Renal pelvis (tissue), 4 donors: ENCODE measurements around the gene APOBEC3G. TPM values are rescaled to one million over a fixed set of nuclear protein-coding genes. Genes with fewer than 3 reads are reported as not detected.
A peak's percentile ranks its signal among the peaks of the same experiment; 100 is the strongest.

Experiments used
- DNase-seq: peaks from one replicate; pipeline ENCODE4 v3.0.0-alpha.2; 2013
- polyA plus RNA-seq, 3 donors: library from polyadenylated mRNA; unstranded; fragments of 120-200 nt; gene quantifications; one replicate each; pipeline ENCODE4 v1.2.1, GENCODE V29; 2013; ENCODE audit not compliant: insufficient read length in 3 of 3

Gene APOBEC3G
- polyA plus RNA-seq, 3 donors: 6.5 to 11.4 (median 7.6) TPM

DNA sequence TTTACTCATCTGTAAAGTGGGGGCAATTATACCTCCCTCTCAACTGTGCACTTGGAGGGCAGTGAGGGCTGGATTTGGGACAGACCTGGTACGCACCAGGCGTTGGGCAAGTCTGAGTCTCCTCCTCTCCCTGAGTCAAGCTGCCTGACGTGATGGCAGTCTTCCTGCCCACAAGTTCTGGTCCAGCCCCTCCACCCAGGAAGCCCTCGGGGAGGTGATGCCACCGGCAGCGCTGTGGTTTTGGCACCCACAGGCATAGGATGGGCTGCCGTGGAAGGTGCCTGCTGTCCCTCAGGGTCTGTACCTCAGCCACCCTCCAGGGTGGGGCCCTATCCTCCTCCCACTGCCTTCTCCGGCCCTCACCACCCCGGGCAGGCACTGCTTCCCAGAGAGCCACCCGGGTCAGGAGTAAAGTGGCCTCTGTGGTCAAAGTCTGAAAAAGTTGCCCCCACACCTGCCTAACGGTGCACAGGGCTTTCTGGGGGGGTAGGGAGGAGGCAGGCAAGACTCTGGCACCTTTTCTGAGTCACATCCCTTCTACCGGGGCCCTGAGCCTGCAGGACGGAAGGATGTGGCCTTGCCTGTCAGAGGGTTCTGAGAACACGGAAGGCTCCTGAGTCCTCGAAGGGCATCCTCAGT lies 13.5 kb downstream of the APOBEC3G start:
- DNase-seq: no peak

DNA sequence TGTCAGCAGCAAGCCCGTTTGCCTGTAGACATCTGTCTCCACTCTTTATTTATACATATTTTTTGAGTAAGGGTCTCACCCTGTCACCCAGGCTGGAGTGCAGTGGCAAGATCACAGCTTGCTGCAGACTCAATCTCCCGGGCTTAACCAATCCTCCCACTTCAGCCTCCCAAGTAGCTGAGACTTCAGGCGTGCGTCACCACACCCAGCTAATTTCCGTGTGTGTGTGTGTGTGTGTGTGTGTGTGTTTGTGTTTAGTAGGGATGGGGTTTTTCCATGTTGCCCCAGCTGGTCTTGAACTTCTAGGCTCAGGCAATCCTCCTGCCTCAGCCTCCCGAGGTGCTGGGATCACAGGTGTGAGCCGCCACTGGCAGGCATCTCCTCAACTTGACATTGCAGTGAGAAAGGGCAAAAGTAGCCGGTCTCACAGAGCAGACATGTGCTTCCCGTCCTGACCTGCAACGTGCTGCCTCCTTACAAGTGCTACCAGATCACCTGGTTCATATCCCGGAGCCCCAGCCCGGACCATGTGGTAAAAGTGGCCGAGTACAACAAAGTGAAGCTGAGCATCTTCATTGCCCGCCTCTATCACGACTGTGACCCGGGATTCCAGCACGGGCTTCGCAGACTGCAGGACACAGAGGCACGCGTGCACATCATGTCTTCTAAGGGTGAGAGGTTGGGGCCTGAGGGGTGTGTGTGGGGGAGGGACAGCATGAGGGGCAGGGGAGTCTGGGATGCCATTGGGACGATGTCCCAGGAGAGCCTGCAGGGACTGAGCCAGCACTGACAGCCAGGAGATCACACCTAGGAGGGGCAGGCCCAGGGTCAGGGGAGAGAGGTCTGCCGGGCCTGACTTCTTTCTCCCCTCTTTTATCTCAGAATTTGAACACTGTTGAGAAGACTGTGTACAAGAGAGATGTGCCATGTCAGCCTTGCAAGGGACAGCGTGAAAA lies 14.3 kb downstream of the APOBEC3G start:
- DNase-seq: no peak

DNA sequence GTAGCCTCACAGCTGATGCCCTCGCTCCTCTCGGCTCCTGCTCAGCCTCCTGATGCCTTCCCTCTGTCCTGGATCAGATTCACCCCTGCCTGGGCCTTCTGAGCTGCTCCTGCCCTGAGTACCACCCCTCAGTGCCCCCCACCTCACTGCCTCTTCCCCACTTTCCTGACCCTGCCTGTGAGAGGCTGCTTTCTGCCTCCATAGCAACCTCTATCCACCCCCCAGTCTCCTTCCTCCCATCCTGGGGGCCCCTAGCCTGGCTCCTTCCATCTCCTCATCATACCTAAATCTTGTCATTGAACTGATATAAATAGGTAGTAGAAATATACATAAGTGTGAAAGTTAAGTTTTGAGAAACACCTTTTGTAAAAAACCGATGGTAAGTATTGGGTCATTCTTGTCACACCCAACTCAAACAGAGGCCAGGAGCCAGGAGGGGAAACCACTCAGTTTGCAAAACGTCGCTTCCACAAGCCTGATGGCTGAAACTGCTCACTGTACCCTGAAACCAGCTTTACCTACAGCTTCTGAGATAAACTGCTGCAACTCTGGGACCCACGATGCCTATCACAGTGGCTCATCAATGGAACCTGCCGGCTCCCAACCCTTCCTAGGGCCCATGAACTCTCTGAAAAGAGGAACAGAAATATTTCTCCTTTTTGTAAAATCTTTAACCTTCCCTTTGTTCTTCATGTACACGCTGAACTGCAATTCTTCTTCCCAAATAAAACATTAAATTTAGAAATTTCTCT lies 15.2 kb downstream of the APOBEC3G start:
- no peak for DNase-seq

DNA sequence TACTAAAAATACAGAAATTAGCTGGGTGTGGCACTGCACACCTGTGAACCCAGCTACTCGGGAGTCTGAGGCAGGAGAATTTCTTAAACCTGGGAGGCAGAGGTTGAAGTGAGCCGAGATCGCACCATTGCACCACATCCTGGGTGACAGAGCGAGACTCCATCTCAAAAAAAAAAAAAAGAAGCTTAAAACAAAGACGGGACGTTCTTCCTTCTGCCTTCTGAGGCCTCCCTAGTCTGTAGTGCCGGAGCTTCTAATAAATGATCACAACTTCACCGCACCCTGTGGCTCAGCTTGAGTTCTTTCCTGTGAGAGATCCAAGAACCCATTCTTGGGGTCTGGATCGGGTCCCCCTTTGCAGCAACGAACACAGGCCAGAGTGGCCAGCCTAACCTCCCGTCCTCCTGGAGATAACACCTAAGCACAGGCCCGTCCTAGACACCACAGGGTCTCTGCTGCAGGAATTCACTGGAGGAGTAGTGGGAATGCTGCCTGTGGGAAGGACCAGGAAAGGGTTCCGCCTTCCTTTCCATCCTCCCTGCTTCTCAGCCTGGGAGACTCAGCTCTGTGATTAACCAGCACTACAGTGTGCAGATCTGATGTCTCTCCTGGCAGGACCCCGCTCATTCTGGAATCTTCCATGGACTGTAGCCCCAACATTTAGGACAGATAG lies 17.8 kb downstream of the APOBEC3G start:
- no peak for DNase-seq

DNA sequence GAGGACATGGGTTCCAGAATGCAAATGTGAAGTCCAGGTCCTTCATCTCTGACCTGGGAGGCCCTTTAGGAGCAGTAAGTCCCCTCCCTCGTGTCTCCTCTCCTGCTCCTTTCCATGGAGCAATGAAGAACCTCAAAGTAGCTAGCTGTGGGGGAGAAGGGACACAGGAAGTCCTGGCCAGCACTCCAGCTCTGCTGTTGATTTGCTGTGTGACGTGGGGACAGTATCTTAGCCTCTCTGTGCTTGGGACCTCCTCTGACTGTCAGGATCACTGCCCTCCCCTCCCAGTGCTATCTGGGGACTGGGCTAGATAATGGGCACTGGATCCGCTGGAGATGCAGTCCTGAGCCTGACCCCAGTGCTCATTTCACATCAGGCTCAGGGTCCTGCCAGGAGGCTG lies 18.9 kb downstream of the APOBEC3G start:
- no peak for DNase-seq

DNA sequence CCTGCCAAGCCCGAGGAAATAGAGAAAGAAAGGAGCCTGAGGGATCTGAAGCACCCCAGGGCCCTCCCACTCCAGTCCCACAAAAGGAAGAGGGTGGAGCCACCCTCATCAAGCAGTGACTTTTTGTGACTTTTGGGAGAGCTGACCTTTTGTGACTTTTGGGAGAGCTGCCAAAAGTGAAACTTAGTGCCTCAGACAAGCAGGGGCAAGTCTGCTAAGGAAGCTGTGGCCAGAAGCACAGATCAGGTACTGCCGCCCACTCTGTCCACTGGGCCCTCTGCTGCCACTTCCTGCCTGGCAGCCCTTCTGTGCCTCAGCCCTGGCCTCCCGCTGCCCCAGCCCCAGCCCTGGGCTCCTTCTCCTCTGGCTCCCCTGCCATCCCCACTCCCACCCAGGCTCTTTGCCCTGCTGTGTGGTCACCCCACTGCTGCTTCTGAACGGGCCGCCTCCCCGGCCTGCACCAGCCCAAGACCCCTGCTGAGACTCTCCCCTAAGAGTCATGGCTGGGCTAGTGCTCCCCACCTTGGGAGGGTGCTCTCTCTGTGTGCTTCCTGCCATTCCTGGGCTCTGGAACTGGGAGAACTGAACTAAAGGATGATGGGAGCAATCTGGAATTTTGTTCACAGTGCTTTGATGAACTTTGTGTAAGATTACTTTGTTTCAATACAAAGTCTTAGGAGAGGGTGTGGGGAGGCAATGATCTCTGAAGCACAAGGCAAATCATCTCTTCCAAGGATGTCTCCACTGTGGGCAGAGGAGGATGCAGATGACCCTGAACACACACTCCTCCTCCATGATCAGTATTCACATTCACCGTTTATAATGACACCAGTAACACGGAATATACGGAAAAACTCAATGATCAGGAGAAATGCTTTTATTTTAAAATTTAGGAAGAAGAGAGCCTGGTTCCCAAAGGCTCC lies 20.3 kb downstream of the APOBEC3G start, which contains the start of gene APOBEC3H:
Gene APOBEC3H, plus strand, starts transcription at position 147 of the 923 bp plus-strand sequence. CDS start 3,035 bp downstream, outside the sequence.
- no peak for DNase-seq

DNA sequence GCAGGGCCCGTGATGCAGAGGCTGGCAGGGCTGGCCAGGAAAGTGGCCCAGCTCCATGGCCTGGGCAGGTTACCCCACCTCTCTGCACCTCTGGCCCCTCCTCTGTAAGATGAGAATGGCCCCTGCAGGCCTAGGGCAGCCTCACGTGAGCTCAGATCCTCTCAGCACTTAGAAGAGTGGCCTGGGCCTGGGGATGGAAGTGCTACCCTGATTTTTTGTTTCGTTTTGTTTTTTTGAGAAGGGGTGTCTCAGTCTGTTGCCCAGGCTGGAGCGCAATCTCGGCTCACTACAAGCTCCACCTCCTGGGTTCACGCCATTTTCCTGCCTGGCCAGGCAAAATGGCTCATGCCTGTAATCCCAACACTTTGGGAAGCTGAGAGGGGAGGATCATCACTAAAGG lies 21.0 kb downstream of the APOBEC3G start:
- no peak for DNase-seq

DNA sequence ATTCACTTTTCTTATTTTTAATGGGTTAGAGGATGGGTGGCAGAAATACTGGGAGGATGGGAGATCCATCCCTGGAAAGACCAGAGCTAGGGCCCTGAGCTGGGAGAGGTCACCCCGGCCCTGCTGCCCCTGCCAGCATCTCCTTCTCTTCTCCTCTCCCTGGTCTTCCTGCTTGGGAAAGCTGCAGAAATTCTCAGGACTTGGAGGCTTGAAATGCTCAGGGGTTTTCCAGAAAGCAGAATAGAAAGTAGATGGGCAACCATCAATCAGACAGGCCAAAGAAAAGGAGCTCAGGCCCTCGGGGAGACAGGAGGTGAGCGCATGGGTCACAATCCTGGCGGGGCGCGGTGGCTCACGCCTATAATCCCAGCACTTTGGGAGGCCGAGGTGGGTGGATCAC lies 21.5 kb downstream of the APOBEC3G start:
- no peak for DNase-seq

DNA sequence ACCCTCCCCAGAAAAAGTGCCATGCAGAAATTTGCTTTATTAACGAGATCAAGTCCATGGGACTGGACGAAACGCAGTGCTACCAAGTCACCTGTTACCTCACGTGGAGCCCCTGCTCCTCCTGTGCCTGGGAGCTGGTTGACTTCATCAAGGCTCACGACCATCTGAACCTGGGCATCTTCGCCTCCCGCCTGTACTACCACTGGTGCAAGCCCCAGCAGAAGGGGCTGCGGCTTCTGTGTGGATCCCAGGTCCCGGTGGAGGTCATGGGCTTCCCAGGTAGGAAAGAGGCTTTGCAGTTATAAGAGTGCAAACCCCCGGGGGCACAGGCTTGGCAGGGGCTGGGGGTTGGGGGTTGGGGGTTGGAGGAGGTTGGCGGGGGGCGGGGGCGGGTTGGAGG lies 24.2 kb downstream of the APOBEC3G start:
- DNase-seq: no peak

DNA sequence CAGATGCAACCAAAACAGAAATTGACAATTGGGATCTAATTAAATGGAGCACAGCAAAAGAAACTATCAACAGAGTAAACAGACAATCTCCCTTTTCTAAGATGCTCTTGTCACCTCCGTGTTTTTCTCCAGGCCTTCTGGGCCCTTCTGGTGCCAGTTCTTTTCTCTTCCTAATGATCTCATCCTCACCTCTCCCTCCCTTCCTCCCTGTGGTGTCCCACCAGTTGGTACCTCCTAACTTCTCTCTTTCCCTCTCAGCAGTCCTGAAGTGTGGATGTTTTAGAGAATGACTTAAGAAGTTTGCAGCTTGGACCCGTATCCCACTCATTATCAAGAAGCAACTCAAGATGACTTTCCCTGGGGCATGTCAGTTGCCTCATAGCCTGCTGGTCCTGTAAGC lies 26.4 kb downstream of the APOBEC3G start:
- DNase-seq: no peak

DNA sequence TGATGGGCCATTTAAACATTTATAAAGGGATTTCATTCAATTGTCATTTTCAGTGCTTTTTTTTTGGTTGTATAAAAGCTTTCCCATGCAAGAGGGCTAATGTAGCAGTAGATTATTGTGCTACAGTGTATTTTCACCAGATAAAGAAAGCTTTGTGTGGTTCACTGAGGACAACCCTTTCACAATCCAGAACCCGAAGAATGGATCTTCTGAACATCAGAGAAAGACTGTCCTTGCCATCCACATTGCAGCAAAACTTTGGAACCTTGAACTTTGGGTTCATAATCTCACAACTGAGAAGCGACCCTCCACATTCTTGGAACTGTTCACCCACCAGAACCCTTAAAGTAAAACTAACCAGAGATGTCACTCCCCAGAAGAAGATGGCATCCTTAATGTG lies 29.3 kb downstream of the APOBEC3G start:
- DNase-seq: no peak

DNA sequence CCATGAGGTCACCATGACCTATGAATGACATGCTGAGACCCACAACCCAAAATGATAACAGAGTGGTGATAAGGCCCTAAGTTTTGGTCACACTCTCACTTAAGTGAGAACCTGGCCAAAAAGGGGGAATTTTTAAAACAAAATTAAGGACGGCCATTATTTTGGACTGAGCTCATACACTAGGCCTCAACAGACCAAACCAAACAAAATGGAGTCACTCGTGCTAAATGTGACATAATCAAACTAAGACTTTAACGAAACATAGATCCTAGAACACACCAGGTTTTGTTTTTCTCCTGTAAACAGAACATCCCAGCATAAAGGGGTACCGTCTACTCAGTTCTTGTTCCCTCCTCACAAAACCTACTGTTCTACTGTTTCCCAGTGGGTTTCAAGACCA lies 31.4 kb downstream of the APOBEC3G start:
- no peak for DNase-seq

DNA sequence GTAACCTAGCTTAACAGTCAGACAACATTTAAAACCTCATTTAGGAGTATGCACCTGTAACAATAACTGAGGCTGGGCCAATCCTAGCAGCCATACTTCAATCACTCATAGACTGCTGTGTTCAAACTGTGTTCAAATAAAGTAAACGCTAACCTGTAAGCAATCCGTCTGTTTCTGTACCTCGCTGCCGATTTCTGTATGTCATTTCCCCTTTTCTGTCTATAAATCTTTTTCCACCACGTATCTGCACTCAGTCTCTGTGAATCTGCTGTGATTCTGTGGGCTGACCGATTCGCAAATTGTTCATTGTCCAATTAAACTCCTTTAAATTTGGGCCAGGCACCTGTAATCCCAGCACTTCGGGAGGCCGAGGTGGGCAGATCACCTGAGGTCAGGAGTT lies 32.3 kb downstream of the APOBEC3G start:
- DNase-seq: no peak

DNA sequence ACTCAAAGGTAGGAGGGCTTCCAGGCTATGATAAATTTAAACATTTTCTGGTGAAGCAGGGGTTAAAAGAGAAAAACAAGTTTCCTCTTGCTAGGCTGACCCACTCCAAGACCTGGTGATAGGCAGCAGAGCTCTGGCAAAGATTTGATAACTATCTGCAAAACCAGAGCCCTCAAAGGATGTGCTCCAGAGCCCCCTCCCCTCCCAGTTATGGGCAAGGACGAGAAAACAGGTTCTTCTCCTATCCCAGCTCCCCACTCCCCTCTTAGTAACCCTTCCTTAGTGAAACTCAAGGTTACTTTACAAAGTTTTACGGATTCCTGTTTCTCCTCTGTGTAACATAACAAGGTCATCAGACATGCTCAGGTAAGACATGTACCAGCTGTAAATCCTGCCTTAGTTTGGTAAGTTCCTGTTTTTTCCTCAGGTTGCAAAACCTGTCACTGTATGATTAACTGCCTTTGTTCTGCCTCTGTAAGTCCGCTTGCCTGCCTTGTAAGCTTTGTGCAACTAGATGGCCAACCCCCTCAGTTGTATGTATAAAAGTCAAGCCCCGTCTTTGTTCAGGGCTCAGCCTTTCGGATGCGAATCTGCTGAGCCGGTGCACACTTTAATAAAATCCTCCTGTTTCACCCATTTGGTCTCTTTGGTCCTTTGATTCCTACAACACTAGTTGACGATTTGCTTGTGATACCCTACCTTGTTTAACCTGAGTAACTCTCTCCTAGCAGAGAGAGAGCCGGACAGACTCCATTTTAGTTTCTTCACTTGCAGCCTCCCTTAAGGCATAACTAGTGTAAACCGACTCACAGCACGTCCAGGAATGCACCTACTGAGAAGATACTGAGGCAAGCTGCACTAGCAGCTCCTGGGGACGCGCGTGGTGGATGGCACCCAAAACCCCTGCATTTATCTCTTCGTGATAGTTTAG lies 33.8 kb downstream of the APOBEC3G start:
- DNase-seq: peak; percentile 66

DNA sequence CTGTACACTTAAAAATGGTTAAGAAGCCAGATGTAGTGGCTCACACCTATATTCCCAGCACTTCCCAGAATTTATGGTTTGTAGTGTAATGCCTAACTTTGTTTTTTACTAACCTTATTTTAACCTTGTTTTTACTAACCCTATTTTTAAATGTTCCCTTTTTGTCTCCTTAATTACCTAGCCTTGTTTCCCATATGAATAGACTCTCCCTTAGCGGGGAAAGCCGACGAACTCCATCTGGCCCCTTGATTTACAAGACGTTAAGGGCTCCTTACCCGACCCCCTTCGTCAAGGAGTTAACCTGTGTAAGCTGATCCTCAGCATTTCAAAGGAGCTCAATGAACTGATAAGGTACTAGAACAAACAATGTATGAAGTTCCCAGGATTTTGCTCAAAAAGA lies 37.0 kb downstream of the APOBEC3G start:
- peak; percentile 65 for DNase-seq

DNA sequence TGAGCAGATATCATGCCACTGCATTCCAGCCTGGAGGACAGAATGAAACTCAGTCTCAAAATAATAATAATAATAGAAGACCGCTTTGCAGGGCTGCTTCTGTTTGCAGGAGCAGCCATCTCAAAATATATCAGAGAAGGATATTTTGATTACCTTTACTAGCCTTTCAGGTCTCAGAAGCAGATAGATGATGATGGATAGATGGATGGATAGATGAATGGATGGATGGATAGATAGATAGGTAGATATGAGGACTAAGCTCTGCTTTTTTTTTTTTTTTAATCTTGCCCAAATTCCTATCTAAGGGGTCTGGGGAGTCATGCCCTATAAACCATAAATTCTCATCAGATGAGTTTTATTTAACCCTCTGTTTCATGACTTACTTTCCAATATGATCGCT lies 38.5 kb downstream of the APOBEC3G start:
- DNase-seq: no peak

DNA sequence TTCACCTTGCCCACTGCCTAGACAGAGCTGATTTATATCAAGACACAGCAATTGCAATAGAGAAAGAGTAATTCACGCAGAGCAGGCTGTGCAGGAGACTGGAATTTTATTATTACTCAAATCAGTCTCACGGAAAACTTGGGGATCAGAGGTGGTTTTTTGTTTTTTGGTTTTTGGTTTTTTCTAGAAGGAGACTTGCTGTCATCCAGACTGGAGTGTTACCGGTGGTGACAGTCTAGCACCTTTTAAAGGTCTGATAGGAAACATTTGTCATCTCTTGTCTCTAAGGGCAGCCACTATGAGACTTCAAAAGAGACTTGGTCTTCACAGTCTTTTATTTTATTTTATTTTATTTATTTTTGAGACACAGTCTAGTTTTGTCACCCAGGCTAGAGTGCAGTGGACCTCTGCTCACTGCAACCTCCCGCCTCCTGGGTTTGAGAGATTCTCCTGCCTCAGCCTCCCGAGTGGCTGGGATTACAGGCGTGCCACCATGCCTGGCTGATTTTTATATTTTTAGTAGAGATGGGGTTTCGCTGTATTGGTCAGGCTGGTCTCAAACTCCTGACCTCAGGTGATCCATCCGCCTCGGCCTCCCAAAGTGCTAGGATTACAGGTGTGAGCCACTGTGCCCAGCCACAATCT lies 39.0 kb downstream of the APOBEC3G start:
- no peak for DNase-seq

DNA sequence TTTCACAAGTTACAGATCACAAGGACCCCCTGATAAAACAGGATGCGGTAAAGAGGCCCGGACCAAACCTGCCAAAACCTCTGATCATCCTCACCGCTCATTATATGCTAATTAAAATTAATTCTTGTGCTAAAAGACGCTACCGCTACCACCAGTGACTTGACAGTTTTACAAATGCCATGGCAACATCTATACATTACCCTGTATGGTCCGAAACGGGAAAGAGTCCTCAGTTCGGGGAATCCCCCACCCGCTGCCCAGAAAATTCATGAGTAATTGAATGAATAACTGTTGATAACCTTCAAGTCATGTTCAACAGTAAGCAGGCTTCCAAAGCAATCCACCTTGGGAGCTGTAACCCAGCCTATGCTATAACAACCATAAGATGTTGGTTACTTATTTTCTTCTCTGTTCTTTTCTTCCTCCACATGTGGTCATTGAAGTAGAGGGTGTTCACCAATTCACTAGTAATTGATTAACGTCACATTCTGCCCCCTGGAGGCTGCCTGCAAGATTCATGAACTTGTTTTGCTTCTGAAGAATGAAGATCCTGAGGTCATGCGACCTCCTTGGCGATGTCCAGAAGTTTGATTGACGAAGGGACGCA lies 40.6 kb downstream of the APOBEC3G start:
- DNase-seq: no peak

DNA sequence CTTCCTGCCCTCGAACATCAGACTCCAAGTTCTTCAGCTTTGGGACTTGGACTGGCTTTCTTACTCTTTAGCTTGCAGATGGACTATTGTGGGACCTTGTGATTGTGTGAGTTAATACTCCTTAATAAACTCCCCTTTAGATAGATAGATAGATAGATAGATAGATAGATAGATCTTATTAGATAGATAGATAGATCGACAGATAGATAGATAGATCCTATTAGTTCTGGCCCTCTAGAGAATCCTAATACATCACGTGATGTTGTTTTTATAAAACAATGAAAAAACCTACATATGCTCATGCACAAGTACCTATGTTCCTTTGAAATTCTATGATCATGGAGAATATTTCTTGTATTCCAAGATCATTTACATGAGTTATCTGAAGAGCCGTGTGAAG lies 43.9 kb downstream of the APOBEC3G start:
- no peak for DNase-seq
